Measurements from ENCODE around the gene MYO3B.
A peak's percentile ranks its signal among the peaks of the same experiment; 100 is the strongest.

The MYO3B gene

DNA sequence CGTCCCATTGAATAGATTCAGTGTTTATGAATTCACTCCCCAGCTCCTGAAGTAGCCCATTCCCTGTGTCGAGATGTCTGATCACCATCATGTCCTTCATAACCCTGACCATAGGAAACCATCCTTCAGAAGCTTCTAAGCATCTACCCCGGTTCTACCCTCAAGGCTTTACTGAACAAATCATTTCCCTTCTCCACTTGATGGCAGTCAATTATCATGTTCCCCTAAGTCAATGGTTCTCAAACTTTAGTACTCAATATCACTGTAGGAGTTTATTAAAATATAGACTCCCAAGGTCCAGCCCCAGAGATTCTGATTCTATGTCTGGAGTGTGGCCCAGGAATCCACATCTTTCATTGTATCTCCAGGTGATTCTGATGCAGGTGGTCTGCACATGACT, 308.8 kb downstream of the MYO3B start:
- no peaks in the 10 kb centered on the region for H3K4me1 ChIP-seq (ENCODE audit: control insufficient read depth, insufficient read depth, low read length)
- no peak overlapping the region for H3K4me3 ChIP-seq (ENCODE audit: low read depth, low read length)
- no peak overlapping the region for H3K27ac ChIP-seq (ENCODE audit: extremely low read depth, low read depth, low read length)
- CTCF ChIA-PET: interaction anchor here (0.6 to 1.8 kb wide), 6 partner anchors 8 to 329 kb away, joined by 3 to 6 read pairs (median 3); no protein-coding TSS in a partner anchor
- H3K36me3 ChIP-seq (ENCODE audit: control insufficient read depth in 2 of 2, insufficient read depth in 1 of 2, low read length in 2 of 2): no peaks in the 10 kb centered on the region
- POLR2A ChIA-PET: no interaction called here
- no peak for TF ChIP-seq HOXA7 (CRISPR knock-in tag; IDR thresholded peaks at IDR 0.05; ENCODE audit: borderline replicate concordance)
- TF ChIP-seq ZNF843 (tag by site-specific recombination; IDR thresholded peaks at IDR 0.05): no peak
- TF ChIP-seq, protein P1, sequence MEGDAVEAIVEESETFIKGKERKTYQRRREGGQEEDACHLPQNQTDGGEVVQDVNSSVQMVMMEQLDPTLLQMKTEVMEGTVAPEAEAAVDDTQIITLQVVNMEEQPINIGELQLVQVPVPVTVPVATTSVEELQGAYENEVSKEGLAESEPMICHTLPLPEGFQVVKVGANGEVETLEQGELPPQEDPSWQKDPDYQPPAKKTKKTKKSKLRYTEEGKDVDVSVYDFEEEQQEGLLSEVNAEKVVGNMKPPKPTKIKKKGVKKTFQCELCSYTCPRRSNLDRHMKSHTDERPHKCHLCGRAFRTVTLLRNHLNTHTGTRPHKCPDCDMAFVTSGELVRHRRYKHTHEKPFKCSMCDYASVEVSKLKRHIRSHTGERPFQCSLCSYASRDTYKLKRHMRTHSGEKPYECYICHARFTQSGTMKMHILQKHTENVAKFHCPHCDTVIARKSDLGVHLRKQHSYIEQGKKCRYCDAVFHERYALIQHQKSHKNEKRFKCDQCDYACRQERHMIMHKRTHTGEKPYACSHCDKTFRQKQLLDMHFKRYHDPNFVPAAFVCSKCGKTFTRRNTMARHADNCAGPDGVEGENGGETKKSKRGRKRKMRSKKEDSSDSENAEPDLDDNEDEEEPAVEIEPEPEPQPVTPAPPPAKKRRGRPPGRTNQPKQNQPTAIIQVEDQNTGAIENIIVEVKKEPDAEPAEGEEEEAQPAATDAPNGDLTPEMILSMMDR (tag by site-specific recombination; IDR thresholded peaks at IDR 0.05): peak; percentile 28; the same call in 1 of the 2 replicates
- TF ChIP-seq ZFP37 (tag by site-specific recombination; IDR thresholded peaks at IDR 0.05): no peak
- H3K9me3 ChIP-seq (ENCODE audit: control insufficient read depth, insufficient read depth, low read depth, low read length): no peaks in the 10 kb centered on the region

DNA sequence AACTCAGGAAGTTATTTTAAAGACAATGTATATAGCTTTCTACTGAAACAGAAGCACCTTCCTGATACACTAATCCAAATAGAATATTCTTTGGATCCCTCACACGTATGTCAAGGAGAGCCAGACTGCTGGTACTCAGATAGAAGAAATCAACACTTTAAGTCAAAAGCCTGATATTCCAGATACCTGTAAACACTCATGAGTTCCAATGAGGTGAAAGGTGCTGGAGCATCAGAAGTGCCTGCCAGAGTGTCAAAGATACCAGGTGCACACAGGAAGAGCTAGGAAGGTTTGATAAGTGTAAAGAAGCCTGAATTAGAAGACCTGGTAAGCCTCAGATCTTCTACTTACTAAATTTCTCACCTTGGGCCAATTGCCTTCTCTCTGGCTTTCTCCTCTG, 310.9 kb downstream of the MYO3B start:
- ChIA-PET CTCF (no interaction called here), POLR2A (no interaction called here)
- H3K36me3 ChIP-seq (ENCODE audit: control insufficient read depth in 2 of 2, insufficient read depth in 1 of 2, low read length in 2 of 2): no peaks in the 10 kb centered on the region
- no peak overlapping the region for H3K4me3 ChIP-seq (ENCODE audit: low read depth, low read length)
- no peaks in the 10 kb centered on the region for H3K4me1 ChIP-seq (ENCODE audit: control insufficient read depth, insufficient read depth, low read length)
- no peak for TF ChIP-seq ZNF174 (tag by site-specific recombination; IDR thresholded peaks at IDR 0.05)
- TF ChIP-seq ZNF114 (tag by site-specific recombination; IDR thresholded peaks at IDR 0.05): no peak
- no peak for TF ChIP-seq ZNF292 (tag by site-specific recombination; IDR thresholded peaks at IDR 0.05; ENCODE audit: borderline replicate concordance, low read depth)
- TF ChIP-seq ZNF600 (tag by site-specific recombination; IDR thresholded peaks at IDR 0.05): no peak
- no peak for TF ChIP-seq ZNF350 (tag by site-specific recombination; IDR thresholded peaks at IDR 0.05)
- TF ChIP-seq ZNF571 (tag by site-specific recombination; IDR thresholded peaks at IDR 0.05): no peak
- TF ChIP-seq, protein P2, sequence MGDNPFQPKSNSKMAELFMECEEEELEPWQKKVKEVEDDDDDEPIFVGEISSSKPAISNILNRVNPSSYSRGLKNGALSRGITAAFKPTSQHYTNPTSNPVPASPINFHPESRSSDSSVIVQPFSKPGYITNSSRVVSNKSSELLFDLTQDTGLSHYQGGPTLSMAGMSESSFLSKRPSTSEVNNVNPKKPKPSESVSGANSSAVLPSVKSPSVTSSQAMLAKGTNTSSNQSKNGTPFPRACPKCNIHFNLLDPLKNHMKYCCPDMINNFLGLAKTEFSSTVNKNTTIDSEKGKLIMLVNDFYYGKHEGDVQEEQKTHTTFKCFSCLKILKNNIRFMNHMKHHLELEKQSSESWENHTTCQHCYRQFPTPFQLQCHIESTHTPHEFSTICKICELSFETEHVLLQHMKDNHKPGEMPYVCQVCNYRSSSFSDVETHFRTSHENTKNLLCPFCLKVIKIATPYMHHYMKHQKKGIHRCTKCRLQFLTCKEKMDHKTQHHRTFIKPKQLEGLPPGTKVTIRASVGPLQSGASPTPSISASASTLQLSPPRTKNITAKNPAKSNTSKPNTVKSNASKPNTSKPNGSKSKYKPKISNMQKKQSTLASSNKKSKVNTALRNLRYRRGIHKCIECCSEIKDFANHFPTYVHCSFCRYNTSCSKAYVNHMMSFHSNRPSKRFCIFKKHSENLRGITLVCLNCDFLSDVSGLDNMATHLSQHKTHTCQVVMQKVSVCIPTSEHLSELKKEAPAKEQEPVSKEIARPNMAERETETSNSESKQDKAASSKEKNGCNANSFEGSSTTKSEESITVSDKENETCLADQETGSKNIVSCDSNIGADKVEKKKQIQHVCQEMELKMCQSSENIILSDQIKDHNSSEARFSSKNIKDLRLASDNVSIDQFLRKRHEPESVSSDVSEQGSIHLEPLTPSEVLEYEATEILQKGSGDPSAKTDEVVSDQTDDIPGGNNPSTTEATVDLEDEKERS (tag by site-specific recombination; IDR thresholded peaks at IDR 0.05): no peak
- H3K27ac ChIP-seq (ENCODE audit: extremely low read depth, low read depth, low read length): no peak overlapping the region
- H3K9me3 ChIP-seq (ENCODE audit: control insufficient read depth, insufficient read depth, low read depth, low read length): no peaks in the 10 kb centered on the region

DNA sequence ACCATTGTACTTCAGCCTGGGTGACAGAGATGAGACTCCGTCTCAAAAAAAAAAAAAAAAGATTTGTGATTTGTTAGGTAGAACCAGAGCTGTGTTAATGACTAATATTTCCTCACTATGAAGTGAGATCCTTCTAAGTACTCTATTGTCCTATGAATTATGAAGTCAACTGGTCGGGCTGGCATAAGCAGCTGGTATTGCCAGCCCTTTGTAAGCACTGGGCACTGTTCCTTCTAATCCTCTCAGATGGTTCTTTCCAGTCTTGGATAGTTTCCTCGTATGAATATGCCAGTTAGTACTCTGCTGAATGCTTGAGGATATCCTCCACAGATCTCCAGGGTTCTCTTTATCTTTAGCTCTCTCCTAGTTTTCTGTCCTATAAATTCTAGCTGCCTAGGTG, 314.1 kb downstream of the MYO3B start:
- no peak overlapping the region for H3K4me3 ChIP-seq (ENCODE audit: low read depth, low read length)
- no peaks in the 10 kb centered on the region for H3K36me3 ChIP-seq (ENCODE audit: control insufficient read depth in 2 of 2, insufficient read depth in 1 of 2, low read length in 2 of 2)
- ChIA-PET CTCF (interaction anchor here (0.6 to 0.7 kb wide), 2 partner anchors 11 to 61 kb away, joined by 3 to 4 read pairs; no protein-coding TSS in a partner anchor), POLR2A (no interaction called here)
- no peaks in the 10 kb centered on the region for H3K4me1 ChIP-seq (ENCODE audit: control insufficient read depth, insufficient read depth, low read length)
- no peak overlapping the region for H3K27ac ChIP-seq (ENCODE audit: extremely low read depth, low read depth, low read length)
- no peaks in the 10 kb centered on the region for H3K9me3 ChIP-seq (ENCODE audit: control insufficient read depth, insufficient read depth, low read depth, low read length)
- TF ChIP-seq SP7 (tag by site-specific recombination; IDR thresholded peaks at IDR 0.05): no peak
- TF ChIP-seq ZNF76 (tag by site-specific recombination; IDR thresholded peaks at IDR 0.05; ENCODE audit: borderline replicate concordance, low read depth): no peak
- TF ChIP-seq BCL11B (tag by site-specific recombination; IDR thresholded peaks at IDR 0.05; ENCODE audit: low read depth): no peak
- TF ChIP-seq ZFP41 (tag by site-specific recombination; IDR thresholded peaks at IDR 0.05; ENCODE audit: borderline replicate concordance): no peak
- TF ChIP-seq ZBTB1 (tag by site-specific recombination; IDR thresholded peaks at IDR 0.05): no peak
- TF ChIP-seq SALL2 (tag by site-specific recombination; IDR thresholded peaks at IDR 0.05; ENCODE audit: borderline replicate concordance): no peak
- no peak for TF ChIP-seq ZNF157 (tag by site-specific recombination; IDR thresholded peaks at IDR 0.05)
- TF ChIP-seq, protein P3, sequence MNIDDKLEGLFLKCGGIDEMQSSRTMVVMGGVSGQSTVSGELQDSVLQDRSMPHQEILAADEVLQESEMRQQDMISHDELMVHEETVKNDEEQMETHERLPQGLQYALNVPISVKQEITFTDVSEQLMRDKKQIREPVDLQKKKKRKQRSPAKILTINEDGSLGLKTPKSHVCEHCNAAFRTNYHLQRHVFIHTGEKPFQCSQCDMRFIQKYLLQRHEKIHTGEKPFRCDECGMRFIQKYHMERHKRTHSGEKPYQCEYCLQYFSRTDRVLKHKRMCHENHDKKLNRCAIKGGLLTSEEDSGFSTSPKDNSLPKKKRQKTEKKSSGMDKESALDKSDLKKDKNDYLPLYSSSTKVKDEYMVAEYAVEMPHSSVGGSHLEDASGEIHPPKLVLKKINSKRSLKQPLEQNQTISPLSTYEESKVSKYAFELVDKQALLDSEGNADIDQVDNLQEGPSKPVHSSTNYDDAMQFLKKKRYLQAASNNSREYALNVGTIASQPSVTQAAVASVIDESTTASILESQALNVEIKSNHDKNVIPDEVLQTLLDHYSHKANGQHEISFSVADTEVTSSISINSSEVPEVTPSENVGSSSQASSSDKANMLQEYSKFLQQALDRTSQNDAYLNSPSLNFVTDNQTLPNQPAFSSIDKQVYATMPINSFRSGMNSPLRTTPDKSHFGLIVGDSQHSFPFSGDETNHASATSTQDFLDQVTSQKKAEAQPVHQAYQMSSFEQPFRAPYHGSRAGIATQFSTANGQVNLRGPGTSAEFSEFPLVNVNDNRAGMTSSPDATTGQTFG (tag by site-specific recombination; IDR thresholded peaks at IDR 0.05; ENCODE audit: borderline replicate concordance): no peak
- TF ChIP-seq ZNF391 (tag by site-specific recombination; IDR thresholded peaks at IDR 0.05; ENCODE audit: borderline replicate concordance, low read depth): no peak
- TF ChIP-seq, protein P4, sequence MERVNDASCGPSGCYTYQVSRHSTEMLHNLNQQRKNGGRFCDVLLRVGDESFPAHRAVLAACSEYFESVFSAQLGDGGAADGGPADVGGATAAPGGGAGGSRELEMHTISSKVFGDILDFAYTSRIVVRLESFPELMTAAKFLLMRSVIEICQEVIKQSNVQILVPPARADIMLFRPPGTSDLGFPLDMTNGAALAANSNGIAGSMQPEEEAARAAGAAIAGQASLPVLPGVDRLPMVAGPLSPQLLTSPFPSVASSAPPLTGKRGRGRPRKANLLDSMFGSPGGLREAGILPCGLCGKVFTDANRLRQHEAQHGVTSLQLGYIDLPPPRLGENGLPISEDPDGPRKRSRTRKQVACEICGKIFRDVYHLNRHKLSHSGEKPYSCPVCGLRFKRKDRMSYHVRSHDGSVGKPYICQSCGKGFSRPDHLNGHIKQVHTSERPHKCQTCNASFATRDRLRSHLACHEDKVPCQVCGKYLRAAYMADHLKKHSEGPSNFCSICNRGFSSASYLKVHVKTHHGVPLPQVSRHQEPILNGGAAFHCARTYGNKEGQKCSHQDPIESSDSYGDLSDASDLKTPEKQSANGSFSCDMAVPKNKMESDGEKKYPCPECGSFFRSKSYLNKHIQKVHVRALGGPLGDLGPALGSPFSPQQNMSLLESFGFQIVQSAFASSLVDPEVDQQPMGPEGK (tag by site-specific recombination; IDR thresholded peaks at IDR 0.05): no peak
- TF ChIP-seq ZNF629 (tag by site-specific recombination; IDR thresholded peaks at IDR 0.05): no peak
- no peak for TF ChIP-seq ZNF707 (tag by site-specific recombination; IDR thresholded peaks at IDR 0.05)
- TF ChIP-seq ZNF785 (tag by site-specific recombination; IDR thresholded peaks at IDR 0.05): no peak
- no peak for TF ChIP-seq ZNF843 (tag by site-specific recombination; IDR thresholded peaks at IDR 0.05)

Measured in HEK293 (cell line).